Loucy (cell line): ENCODE data around the gene MEGF8.

ENCODE experiments used
- H2AFZ ChIP-seq: fragments of 200-600 bp; sonication (generic); 2 replicates; pipeline ENCODE4 v1.6.0; 2016; ENCODE audit warnings: antibody characterized with exemption, mild to moderate bottlenecking, low read length, moderate library complexity
- H3F3A ChIP-seq: fragments of 200-600 bp; 2 replicates; pipeline ENCODE4 v1.6.0; 2016; ENCODE audit warnings: antibody characterized with exemption, low read depth, mild to moderate bottlenecking
- H3K27me3 ChIP-seq: fragments of 200-600 bp; sonication (generic); 2 replicates; pipeline ENCODE4 v1.6.1; 2014; ENCODE audit warnings: low read length, mild to moderate bottlenecking; ENCODE audit not compliant: insufficient read depth, poor library complexity, severe bottlenecking
- H3K36me3 ChIP-seq: fragments of 200-600 bp; sonication (generic); 2 replicates; pipeline ENCODE4 v1.6.1; 2016; ENCODE audit warnings: low read length; ENCODE audit not compliant: insufficient read depth
- H3K4me1 ChIP-seq: fragments of 200-600 bp; sonication (generic); 2 replicates; pipeline ENCODE4 v1.5.1; 2014; ENCODE audit warnings: low read length, mild to moderate bottlenecking; ENCODE audit not compliant: insufficient read depth, poor library complexity, severe bottlenecking
- H3K4me2 ChIP-seq: fragments of 200-600 bp; sonication (generic); 2 replicates; pipeline ENCODE4 v1.6.0; 2014; ENCODE audit warnings: antibody characterized with exemption, low read length, low read depth, mild to moderate bottlenecking; ENCODE audit not compliant: poor library complexity, severe bottlenecking
- H3K4me3 ChIP-seq: fragments of 200-600 bp; sonication (generic); 2 replicates; pipeline ENCODE4 v1.5.1; 2014; ENCODE audit warnings: low read length, mild to moderate bottlenecking, mixed read lengths; ENCODE audit not compliant: poor library complexity, severe bottlenecking
- H3K79me2 ChIP-seq: fragments of 200-600 bp; sonication (generic); 2 replicates; pipeline ENCODE4 v1.6.1; 2014; ENCODE audit warnings: low read length; ENCODE audit not compliant: insufficient read depth
- H3K9ac ChIP-seq: fragments of 200-600 bp; sonication (generic); 2 replicates; pipeline ENCODE4 v1.6.0; 2014; ENCODE audit warnings: mild to moderate bottlenecking, low read depth, low read length, moderate library complexity; ENCODE audit not compliant: poor library complexity, severe bottlenecking
- H3K9me2 ChIP-seq: fragments of 200-600 bp; sonication (generic); replicated peaks from 2 replicates; pipeline ENCODE4 v1.6.1; 2016; ENCODE audit warnings: low read depth, low read length, mixed read lengths
- H3K9me3 ChIP-seq: fragments of 200-600 bp; sonication (generic); 2 replicates; pipeline ENCODE4 v1.6.1; 2014; ENCODE audit warnings: mild to moderate bottlenecking, antibody characterized with exemption, low read length, low read depth; ENCODE audit not compliant: insufficient read depth
- H4K20me1 ChIP-seq: fragments of 200-600 bp; sonication (generic); 2 replicates; pipeline ENCODE4 v1.6.0; 2014; ENCODE audit warnings: antibody characterized with exemption, low read length, mild to moderate bottlenecking; ENCODE audit not compliant: insufficient read depth, poor library complexity, severe bottlenecking
- CTCF ChIP-seq: fragments of 200-600 bp; sonication (generic); conservative IDR thresholded peaks from 2 replicates; pipeline ENCODE4 v1.5.1; 2014; ENCODE audit warnings: mild to moderate bottlenecking, antibody characterized with exemption, low read length
- EZH2phosphoT487 ChIP-seq: fragments of 200-600 bp; IDR thresholded peaks from 2 replicates; pipeline ENCODE4 v1.6.1; 2018; ENCODE audit warnings: antibody characterized with exemption, mild to moderate bottlenecking, moderate library complexity, borderline replicate concordance

MEGF8 gene

GRCh38 chr19:42303876-42304275 lies 21.6 kb upstream of the MEGF8 start:
- peak overlapping the region; percentile 87; the same call in 1 of the 2 replicates for H2AFZ ChIP-seq
- no peak overlapping the region for H3K4me2 ChIP-seq

DNA sequence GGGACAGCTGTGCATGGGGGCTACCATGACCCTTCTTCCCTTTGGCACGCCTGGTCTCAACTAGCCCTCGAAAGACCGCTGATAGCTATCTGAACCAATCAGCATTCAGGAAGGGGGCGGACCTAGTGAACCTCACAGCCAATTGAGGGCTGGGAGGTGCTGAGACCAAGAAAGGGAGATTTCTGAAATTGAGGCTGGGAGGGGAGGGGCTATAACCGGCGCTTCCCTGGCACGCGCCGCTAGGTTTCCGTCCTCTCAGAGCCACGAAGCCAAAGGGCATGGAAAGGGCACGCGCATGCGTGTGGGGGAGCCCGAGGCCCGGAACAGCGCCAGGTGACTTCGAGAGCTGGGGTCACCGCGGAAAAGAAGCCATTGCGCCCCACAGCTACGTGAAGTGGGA lies 18.8 kb upstream of the MEGF8 start:
- Histone ChIP-seq H3K4me2 (no peak overlapping the region), H3K4me3 (no peak overlapping the region), H3K9me3 (no peaks in the 10 kb centered on the region), H3K4me1 (peaks cover 12% of the 10 kb centered on the region), H3K9ac (no peak overlapping the region), H3K27me3 (no peaks in the 10 kb centered on the region), H3F3A (no peaks in the 10 kb centered on the region), H3K36me3 (no peaks in the 10 kb centered on the region), H3K79me2 (peaks cover 6% of the 10 kb centered on the region), H4K20me1 (no peaks in the 10 kb centered on the region), H2AFZ (no peak overlapping the region), H3K9me2 (no peaks in the 10 kb centered on the region)
- TF ChIP-seq CTCF (no peak), EZH2phosphoT487 (no peak)

More at GRCh38 chr19:42303876-42304275, 21.6 kb upstream of the MEGF8 start:
- no peaks in the 10 kb centered on the region for H3F3A ChIP-seq
- no peaks in the 10 kb centered on the region for H3K27me3 ChIP-seq
- H3K79me2 ChIP-seq = peaks cover 23% of the 10 kb centered on the region
- peaks cover 21% of the 10 kb centered on the region for H3K4me1 ChIP-seq
- no peak overlapping the region for H3K9ac ChIP-seq
- H3K9me3 ChIP-seq = no peaks in the 10 kb centered on the region
- H3K9me2 ChIP-seq = no peaks in the 10 kb centered on the region
- H3K4me3 ChIP-seq = no peak overlapping the region
- TF ChIP-seq CTCF (no peak), EZH2phosphoT487 (no peak)
- no peaks in the 10 kb centered on the region; the same call in 1 of the 2 replicates for H3K36me3 ChIP-seq
- no peaks in the 10 kb centered on the region for H4K20me1 ChIP-seq

DNA sequence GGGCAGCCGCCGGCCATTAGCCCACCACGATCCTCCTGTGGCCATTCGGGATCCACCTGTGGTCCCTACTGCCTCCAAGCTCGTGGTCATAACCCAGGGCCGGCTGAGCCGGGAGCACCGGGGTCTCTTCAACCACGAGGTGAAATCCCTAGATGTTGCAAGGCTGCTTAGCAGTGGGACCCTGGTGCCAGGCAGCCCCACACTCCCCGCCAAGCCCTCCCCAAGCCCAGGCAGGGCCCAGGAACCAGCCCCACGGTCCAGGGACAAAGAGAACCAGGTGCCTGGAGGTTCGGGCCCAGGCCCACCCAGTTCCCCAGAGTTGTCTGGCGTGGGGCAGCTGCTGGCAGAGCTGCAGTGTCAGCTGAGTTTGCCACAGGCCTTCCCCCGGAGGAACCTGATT lies 15.7 kb upstream of the MEGF8 start:
- no peaks in the 10 kb centered on the region for H4K20me1 ChIP-seq
- H2AFZ ChIP-seq = no peak overlapping the region
- no peaks in the 10 kb centered on the region for H3K27me3 ChIP-seq
- no peaks in the 10 kb centered on the region for H3K36me3 ChIP-seq
- no peak overlapping the region for H3K9ac ChIP-seq
- no peaks in the 10 kb centered on the region for H3F3A ChIP-seq
- no peaks in the 10 kb centered on the region for H3K9me3 ChIP-seq
- H3K9me2 ChIP-seq = no peaks in the 10 kb centered on the region
- no peak overlapping the region for H3K4me2 ChIP-seq
- no peak overlapping the region for H3K4me3 ChIP-seq
- no peaks in the 10 kb centered on the region for H3K4me1 ChIP-seq
- TF ChIP-seq CTCF (no peak), EZH2phosphoT487 (no peak)
- no peaks in the 10 kb centered on the region for H3K79me2 ChIP-seq
